Measurements from ENCODE around the gene TRAK1.
A peak's percentile ranks its signal among the peaks of the same experiment; 100 is the strongest.

DNA sequence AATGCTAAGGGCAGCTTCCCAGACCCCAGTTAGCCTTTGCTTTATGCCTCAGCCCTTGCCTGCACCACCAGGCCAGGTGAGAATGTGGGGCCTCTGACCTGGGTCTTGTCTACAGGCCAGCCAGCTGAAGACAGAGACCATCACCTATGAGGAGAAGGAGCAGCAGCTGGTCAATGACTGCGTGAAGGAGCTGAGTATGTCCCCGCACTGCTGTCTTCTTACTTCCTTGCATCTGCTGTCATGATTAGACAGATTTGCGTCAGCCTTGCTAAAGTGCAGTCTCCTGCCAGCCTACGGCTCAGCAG is 100.2 kb downstream of the TRAK1 start:
- TF ChIP-seq, protein P1, sequence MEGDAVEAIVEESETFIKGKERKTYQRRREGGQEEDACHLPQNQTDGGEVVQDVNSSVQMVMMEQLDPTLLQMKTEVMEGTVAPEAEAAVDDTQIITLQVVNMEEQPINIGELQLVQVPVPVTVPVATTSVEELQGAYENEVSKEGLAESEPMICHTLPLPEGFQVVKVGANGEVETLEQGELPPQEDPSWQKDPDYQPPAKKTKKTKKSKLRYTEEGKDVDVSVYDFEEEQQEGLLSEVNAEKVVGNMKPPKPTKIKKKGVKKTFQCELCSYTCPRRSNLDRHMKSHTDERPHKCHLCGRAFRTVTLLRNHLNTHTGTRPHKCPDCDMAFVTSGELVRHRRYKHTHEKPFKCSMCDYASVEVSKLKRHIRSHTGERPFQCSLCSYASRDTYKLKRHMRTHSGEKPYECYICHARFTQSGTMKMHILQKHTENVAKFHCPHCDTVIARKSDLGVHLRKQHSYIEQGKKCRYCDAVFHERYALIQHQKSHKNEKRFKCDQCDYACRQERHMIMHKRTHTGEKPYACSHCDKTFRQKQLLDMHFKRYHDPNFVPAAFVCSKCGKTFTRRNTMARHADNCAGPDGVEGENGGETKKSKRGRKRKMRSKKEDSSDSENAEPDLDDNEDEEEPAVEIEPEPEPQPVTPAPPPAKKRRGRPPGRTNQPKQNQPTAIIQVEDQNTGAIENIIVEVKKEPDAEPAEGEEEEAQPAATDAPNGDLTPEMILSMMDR (conservative IDR thresholded peaks at IDR 0.05; ENCODE audit: low read length): peak; percentile 49
- TF ChIP-seq EZH2phosphoT487 (IDR thresholded peaks at IDR 0.05; ENCODE audit: borderline replicate concordance): no peak
